AG08395 (cell line): ENCODE measurements around the gene HOXA6.

Experiments used
- DNase-seq: peaks from one replicate; pipeline ENCODE4 v3.0.0; 2012; ENCODE audit warnings: mixed read lengths, low spot score

Gene HOXA6

GRCh38 chr7:27184337-27185012 lies 36.9 kb upstream of the HOXA6 start:
- no peak for DNase-seq

- no peak for DNase-seq
Observed at GRCh38 chr7:27183682-27184336, 36.2 kb upstream of the HOXA6 start.

GRCh38 chr7:27182861-27183681 lies 35.5 kb upstream of the HOXA6 start:
- no peak for DNase-seq

- no peak for DNase-seq
Observed at GRCh38 chr7:27182285-27182841, 34.8 kb upstream of the HOXA6 start.

GRCh38 chr7:27181795-27182275 lies 34.3 kb upstream of the HOXA6 start:
- DNase-seq: no peak

DNA sequence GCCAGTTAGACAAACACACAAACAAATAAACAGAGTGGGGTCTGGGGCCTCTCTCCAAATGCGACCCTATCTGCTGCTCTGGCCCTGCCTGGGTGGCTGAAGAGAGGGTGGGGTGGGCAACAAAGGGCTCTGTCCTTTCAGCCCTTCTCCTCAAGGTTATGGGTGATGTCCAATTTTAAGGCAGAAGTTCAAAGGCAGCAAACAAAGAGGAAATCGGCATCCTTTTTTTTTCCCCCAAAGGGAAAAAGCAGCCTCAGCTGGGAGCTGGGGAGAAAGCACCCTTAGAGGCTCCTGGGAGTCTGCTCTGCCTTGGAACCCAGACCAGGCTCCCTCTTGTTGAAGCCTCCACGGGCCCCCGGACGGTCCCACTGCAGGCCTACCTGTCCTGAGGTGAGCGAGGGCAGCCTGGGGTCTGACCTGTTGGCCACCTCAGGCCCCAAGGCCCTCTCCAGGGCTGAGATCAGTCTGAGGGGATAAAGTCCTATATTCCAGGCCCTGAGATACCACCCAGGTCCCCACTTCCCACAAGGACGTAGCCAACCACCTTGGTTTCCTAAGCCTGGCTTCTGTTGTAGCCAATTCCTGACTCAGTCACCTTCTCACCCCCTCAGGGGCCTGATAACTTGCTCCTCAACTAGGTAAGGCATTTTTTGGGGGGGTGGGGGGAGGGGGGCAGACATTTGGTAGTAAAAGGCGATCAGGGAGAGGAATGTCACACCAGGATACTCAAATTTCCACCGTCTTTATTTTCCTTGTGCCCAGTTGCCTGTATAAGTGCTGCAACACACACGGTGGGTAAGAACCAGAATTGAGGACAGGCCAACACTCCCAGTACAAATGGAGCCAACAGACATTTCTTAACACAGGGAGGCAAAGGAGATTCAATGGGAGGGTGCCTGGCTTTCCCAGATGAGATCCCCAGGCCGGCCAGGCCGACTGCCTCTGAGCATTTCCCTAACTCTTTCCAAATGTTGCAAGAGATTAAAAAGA lies 33.2 kb upstream of the HOXA6 start:
- no peak for DNase-seq

DNA sequence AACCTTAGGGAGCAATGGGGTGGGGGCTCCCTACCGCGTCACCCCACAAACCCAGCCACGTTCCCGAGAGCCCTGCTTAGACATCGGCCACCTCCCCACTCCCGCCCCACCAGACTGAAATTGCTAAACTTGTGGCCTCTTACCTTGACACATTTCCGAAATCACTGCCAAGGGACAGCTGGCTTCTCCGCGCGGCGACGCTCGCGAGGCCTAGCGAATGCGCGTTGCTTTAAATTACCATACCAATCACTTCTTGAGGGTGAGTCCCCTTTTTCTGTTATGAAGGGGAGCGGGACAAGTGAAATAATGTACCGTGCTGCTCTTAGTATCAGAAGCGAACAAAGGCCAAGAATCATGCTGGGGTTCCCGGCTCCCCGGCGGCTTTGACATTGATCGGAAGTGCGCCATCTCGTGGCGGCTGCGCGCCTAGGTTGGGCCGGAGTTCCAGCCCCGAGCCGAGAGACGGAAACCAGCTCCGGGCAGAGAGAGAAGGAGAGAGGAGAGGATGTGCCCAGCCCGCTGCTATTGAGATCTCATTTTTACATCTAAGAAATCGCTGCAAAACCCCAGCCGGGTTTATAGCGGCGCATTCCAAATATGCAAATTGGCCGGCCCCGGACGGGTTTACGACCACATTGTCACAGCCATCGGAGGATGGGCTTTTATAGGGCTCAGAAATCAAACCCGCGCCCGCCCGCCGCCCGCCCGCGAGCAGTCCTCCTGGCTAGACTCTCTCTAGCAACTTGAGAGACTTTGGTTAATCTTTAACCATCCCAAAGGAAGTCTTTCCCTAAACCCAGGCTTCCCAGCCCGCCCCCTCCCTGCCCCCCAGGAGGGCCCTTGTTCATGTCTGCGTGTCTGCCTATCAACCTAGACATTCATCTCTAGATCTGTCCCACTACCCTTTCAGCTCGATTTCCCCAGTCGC lies 32.2 kb upstream of the HOXA6 start:
- peak; percentile 84 for DNase-seq

DNA sequence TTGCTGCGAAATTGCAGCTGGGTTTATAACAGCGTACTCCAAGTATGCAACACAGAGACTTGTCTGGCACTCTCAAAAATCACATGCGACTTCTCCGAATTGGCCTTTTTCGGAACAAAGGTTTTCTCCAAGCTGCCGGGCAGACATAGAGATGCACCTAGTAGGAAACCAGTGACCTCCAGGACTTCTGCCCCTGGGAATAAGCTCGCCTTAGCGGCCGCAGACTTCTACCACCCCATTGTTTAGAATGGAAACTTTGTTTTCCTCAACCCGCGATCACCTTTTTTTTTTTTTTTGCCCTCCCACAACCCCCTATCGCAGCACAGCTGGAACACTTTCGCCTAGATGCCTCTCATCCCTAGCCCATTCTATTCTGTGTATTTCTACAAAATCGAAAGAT lies 31.5 kb upstream of the HOXA6 start:
- no peak for DNase-seq

DNA sequence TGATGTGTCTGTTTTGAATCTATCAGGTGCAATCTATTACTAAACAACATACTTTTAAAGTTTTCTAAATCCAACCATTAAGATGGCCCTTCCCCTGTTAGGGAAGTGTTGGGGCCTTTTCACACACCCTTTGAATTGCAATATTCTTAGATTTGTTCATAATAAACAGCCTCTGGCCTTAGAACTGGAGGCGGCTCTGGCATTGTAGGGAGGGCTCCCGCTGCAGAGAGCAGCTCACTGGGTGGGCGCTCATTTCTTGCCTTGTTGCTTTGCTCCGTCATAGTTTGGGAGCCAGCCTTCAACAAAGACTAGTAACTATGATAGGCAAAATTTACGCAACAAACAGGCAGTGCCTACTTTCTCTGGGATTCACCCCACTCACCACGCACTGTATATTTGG lies 30.8 kb upstream of the HOXA6 start:
- DNase-seq: no peak

DNA sequence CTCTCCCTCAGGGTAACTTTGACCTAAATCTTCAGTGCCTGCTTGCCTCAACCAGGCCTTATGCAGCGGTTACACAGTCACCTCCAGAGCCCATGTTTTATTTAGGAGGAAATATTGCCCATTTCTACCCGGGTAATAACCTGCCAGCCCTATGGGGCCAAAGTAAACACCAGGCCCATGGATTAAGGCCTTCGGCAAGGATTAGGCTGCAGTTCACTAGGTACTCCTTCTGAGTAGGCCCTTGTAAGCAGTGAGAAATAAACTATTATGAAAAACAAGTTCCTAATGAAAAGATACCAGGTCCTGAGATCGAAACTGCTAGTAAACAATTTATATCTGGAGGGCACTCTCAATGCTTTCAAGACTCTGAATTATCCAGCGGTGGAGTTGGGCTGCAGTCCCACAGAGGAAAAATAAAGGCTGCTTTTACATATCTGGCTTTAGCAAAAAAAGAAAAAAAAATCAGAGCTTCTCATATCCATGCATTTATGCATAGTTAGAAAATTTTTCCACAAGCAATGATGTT lies 30.3 kb upstream of the HOXA6 start:
- DNase-seq: no peak

DNA sequence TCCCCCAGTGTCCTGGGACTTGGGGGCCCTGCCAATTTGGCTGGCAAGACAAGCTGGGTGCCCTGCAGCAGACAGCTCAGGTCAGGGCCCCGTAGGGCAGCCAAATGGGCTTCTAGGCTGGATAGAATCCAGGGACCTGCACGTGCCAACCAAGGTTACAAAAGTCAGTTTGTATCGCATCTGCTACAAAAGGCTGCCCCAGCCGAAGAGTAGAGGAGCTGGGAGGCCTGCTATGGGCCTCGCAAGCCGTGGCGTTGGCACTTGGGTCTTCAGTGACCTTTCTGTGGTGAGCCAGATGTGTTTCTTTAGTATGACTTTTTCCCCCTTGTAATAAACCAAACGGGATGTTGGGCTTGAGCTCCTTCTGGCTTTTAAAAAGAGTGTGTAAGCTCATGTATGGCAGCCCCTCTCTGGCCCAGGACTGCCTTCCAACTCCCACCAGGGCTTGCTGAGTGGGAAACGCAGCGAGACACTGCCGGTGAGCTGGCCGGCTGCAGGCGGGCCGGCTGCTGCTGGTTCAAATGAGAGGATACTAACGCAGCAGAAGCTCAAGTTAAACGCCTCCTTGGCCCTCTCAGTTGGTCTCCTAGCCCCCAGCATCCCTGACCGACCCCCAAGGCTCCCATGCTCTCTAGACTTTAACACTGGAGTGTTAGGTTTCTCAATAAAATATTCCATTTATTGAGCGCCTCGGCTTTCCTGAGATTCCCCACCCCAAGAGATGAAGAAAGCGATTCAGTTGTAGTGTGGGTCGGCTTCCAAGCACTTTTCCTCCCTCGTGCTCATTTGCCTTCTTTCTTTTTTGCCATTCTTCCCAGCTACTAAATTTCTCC lies 29.6 kb upstream of the HOXA6 start:
- no peak for DNase-seq

DNA sequence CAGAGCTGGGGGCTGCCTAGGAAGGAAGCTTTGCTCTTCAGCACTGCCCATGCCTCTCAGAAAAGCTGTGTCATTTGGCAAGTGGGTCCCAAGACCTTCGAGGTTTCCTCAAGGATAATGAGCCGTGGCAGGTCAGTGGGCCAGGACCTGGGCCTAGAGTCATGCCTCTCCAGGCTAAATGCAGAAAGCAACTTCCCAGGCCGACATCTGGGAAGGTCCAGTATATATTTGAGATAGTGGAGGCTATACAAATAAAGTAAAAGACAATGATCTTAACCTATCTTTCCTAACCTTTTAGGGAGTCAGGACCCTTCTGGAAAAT lies 28.9 kb upstream of the HOXA6 start:
- DNase-seq: no peak

DNA sequence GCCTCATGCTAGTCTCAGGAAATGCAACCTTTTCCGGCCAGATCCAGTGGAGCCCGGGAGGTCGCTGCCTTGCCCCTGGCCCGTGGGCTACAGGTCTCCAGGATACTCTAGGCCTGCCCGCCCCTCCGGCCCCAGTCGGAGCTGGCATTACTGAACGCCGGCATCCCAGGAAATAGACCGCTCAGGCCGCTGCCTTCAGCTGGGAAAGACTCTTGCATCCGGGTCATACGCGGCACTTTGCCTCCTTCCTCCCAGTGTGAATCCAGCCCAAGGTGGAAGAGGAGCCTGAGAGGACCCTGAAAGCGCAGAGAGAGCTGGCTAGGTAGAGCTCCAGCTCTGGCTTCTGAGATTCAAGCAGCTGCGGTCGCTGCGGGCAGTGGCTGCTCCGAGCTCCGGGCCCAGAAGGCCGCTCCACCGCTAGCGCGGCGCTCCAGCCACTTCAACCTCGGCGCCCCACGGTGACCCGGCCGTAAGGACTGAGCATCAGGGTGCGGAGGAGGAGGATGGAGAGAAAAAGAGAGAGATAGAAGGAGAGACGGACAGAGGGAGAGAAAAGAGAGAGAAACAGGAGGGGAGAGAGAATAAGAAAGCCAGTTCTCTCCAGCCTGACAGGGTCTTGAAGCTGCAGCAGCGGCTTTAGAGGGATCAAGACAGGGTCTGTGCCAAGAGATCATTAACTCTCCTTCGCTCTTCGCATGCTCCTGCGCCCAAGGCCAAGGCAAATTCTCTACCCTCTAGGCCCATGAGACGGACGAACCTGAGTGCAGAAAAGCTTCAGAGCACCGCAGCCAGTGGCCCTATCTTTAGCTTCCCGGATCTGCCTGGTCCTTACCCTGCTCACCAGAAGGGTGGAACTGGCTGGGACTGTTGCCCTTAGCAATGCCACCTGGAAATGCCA lies 28.3 kb upstream of the HOXA6 start:
- DNase-seq: no peak

GRCh38 chr7:27174874-27175625 lies 27.5 kb upstream of the HOXA6 start:
- DNase-seq: no peak

GRCh38 chr7:27173956-27174873 lies 26.6 kb upstream of the HOXA6 start, which contains the start of gene HOXA10:
HOXA10 (minus strand) TSS chr7:27174320; CDS start chr7:27174306, 14 bp downstream.
- DNase-seq: peak; percentile 66

- DNase-seq: no peak
Observed at GRCh38 chr7:27173511-27173955, 26.0 kb upstream of the HOXA6 start.
